Subcutaneous abdominal adipose tissue (tissue), 5 donors: ENCODE data around the gene SLC9C2.
"Not testable (repeated sequence)": the region's sequence is repeated elsewhere in the genome, so short reads cannot be mapped to it uniquely, and the experiment has no call there.

ENCODE experiments used
- H3K27ac ChIP-seq: one replicate; pipeline ENCODE4 v1.7.0; 2013; ENCODE audit warnings: low read depth, mild to moderate bottlenecking, inconsistent platforms, low read length, moderate library complexity
- H3K27me3 ChIP-seq, 5 donors: one replicate each; pipeline ENCODE4 v1.7.0; 2013; ENCODE audit warnings: low read length in 5 of 5, inconsistent platforms in 1 of 5; ENCODE audit not compliant: control insufficient read depth in 5 of 5, insufficient read depth in 4 of 5
- H3K36me3 ChIP-seq, 5 donors: one replicate each; pipeline ENCODE4 v1.7.0; 2013; ENCODE audit warnings: low read length in 5 of 5; ENCODE audit not compliant: control insufficient read depth in 5 of 5, insufficient read depth in 5 of 5
- H3K4me1 ChIP-seq, 5 donors: one replicate each; pipeline ENCODE4 v1.7.0; 2013; ENCODE audit warnings: low read length in 5 of 5, mild to moderate bottlenecking in 3 of 5, moderate library complexity in 1 of 5; ENCODE audit not compliant: control insufficient read depth in 5 of 5, insufficient read depth in 5 of 5
- H3K4me3 ChIP-seq, 5 donors: one replicate each; pipeline ENCODE4 v1.7.0; 2013; ENCODE audit warnings: low read length in 5 of 5, low read depth in 1 of 5
- H3K9ac ChIP-seq, 5 donors: one replicate each; pipeline ENCODE4 v1.7.0; 2013; ENCODE audit warnings: low read length in 5 of 5, mild to moderate bottlenecking in 4 of 5, moderate library complexity in 3 of 5
- H3K9me3 ChIP-seq, 5 donors: one replicate each; pipeline ENCODE4 v1.7.0; 2013; ENCODE audit warnings: low read length in 5 of 5; ENCODE audit not compliant: control insufficient read depth in 5 of 5
- donor health status: healthy.
- donor health status: healthy.
- donor health status: healthy.
- donor health status: healthy.
- donor health status: healthy.

SLC9C2 gene

DNA sequence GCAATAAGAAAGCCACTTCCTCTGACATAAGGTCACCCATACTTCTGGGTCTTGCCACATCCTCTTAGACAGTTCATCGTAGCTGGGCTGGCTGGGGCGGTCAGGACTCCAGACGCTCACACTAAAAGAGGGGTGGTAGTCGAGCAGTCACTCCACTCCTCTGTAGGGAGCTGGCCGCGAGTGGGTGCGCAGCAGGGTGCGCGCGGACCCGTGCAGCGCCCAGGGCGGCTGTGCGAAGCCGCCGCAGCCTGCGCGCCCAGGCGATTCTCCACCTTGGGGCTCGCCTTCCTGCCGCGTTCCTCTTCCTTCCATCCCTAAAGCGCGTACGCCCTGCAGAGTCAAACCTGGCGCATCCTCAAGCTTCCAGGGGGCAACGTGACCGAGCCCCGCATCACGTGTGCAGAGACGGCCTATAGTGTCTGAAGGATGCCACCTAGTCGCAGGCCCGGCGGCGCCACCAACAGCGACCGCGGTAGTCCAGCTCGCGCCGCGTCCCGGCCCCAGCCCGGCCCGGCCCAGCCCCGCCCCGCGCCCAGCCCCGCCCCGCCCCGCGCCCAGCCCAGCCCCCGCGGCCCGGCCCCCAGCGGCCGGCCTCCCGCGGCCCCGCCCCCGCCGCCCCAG, 126.1 kb downstream of the SLC9C2 start:
- Histone ChIP-seq H3K9me3 (no peaks in the 10 kb centered on the region), H3K36me3 (peaks cover 8 to 17% (median 9%) of the 10 kb centered on the region in 5 donors), H3K9ac (peak overlapping the region in 4 of 5 donors; percentile 21 to 86 (median 80)), H3K27me3 (no peaks in the 10 kb centered on the region), H3K4me1 (peaks cover 4 to 59% (median 49%) of the 10 kb centered on the region in 5 donors), H3K27ac (peak overlapping the region; percentile 97), H3K4me3 (peak overlapping the region; percentile 83 to 99 (median 95))

DNA sequence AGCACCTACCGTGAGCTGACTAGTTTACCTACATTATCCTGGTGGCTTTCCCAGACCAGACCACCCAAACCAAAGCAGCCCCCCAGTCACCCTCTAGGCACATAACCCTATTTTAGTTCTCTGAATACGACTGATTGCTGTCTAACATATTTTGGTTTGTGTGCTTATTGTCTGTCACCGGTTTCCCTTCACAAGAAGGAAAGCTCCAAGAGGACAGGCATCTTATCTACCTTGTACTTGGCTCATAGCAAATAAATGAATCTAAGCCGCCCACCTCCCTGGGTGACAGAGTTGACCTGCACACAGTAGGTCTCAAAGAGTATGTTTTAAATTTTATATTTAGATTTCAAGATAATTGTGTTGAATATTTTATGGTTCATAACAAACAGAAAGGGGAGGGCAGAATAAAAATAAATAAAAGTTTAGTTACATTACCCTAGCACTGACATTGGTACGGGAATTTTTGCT, 126.6 kb downstream of the SLC9C2 start:
- H3K9ac ChIP-seq: peak overlapping the region in 4 of 5 donors; percentile 21 to 86 (median 80)
- H3K27me3 ChIP-seq: no peaks in the 10 kb centered on the region
- peak overlapping the region; percentile 77 to 93 (median 86) for H3K4me3 ChIP-seq
- H3K27ac ChIP-seq: peak overlapping the region; percentile 80
- H3K4me1 ChIP-seq: peaks cover 4 to 55% (median 47%) of the 10 kb centered on the region in 5 donors
- no peaks in the 10 kb centered on the region for H3K9me3 ChIP-seq
- H3K36me3 ChIP-seq: peaks cover 2 to 11% (median 3%) of the 10 kb centered on the region in 5 donors

DNA sequence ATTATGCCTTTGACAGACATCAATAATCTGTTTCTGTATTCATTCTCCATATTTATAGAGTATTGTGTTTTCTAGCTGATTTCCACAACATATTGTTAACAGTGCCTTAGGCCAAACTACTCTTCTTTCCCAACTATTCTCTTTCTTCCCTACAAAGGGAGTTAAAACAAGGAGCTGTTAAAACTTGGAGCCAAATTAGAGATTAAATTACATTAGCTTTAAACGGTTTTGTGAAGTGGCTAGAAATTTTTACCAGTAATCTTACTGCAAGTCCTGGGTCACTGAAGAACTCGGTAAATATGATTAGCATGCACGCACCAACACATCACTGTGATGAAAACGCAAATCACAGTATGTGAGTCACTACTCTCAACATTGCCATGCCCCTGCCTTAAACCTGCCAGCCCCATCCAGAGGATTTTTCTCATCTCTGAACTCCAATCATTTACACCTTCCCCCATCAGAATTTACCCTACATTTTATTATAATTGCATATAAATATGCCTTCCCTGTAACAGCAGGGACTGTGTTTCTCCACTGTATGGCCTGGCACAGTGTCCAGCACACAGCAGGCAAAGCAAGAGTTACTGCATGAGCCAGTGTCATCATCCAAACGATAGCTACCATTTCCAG, 127.2 kb downstream of the SLC9C2 start:
- Histone ChIP-seq H3K4me3 (peak overlapping the region; percentile 8 to 93 (median 86)), H3K9ac (peak overlapping the region in 4 of 5 donors; percentile 58 to 86 (median 80)), H3K9me3 (peaks cover 0 to 3% (median 0%) of the 10 kb centered on the region in 5 donors), H3K27me3 (no peaks in the 10 kb centered on the region), H3K4me1 (peaks cover 4 to 49% (median 44%) of the 10 kb centered on the region in 5 donors), H3K27ac (peak overlapping the region; percentile 80), H3K36me3 (peaks cover 0 to 6% (median 0%) of the 10 kb centered on the region in 5 donors)

DNA sequence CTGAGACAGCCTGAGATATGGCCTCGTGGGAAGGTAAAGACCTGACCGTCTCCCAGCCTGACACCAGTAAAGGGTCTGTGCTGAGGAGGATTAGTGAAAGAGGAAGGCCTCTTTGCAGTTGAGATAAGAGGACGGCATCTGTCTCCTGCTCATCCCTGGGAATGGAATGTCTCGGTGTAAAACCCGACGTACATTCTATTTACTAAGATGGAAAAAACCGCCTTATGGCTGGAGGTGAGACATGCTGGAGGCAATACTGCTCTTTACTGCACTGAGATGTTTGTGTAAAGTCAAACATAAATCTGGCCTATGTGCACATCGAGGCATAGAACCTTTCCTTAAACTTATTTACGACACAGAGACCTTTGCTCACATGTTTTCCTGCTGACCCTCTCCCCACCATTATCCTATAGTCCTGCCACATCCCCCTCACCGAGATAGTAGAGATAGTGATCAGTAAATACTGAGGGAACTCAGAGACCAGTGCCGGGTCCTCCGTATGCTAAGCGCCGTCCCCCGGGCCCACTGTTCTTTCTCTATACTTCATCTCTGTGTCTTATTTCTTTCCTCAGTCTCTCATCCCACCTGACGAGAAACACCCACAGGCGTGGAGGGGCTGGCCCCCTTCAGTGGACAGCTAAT, 128.0 kb downstream of the SLC9C2 start:
- peak overlapping the region; percentile 17 for H3K27ac ChIP-seq
- H3K36me3 ChIP-seq, H3K4me3 ChIP-seq, H3K9me3 ChIP-seq, H3K27me3 ChIP-seq: not testable (repeated sequence)
- H3K9ac ChIP-seq: peak overlapping the region in 2 of 5 donors; percentile 31 to 58
- H3K4me1 ChIP-seq: peaks cover 2 to 42% (median 38%) of the 10 kb centered on the region in 5 donors

DNA sequence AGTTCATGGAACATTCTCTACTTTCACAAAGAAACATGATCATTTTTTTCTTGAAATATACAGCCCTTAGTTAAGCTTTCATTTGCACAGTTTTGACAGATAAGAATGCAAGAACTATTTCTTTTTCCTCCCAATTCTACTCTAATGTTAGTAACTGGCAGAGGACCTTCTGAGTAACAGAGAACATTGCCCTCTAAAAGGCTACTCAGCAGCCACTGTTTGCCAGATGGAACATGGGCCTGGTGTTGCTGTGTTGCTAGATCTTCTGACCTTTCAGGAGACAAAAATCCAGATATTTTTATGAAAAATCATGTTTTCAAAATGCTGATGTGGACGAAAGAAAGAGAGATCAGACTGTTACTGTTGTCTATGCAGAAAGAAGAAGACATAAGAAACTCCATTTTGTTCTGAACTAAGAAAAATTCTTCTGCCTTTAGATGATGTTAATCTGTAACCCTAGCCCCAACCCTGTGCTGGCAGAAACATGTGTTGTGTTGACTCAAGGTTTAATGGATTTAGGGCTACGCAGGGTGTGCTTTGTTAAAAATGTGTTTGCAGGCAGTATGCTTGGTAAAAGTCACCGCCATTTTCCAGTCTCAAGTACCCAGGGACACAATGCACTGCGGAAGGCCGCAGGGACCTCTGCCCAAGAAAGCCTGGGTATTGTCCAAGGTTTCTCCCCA, 128.6 kb downstream of the SLC9C2 start:
- no peaks in the 10 kb centered on the region for H3K27me3 ChIP-seq
- no peak overlapping the region for H3K9ac ChIP-seq
- H3K4me3 ChIP-seq: no peak overlapping the region
- peaks cover 2 to 35% (median 32%) of the 10 kb centered on the region in 5 donors for H3K4me1 ChIP-seq
- peaks cover 0 to 5% (median 0%) of the 10 kb centered on the region in 5 donors for H3K9me3 ChIP-seq
- H3K36me3 ChIP-seq: no peaks in the 10 kb centered on the region
- H3K27ac ChIP-seq: no peak overlapping the region

DNA sequence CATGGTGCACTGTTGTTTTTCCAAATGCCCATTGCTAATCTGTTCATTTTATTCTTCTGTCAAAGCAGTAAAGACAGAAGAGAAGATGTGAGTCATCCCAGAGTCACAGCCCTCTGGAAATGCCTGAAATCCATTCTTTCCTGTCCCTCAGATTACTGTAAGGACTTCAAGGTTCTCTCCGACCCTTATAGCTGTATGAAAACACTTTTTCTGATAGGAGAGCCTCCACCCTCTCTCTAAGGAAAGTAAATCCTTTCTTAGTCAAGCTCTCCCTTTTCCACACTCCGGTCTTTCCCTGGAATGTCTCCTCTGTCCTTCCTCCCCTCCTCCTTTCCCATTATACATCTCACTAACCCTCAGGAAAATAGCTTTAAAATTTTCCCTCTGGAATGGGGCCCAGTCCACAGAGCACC, 129.3 kb downstream of the SLC9C2 start:
- H3K9ac ChIP-seq: peak overlapping the region in 1 of 5 donors; percentile 35
- peaks cover 0 to 5% (median 0%) of the 10 kb centered on the region in 5 donors for H3K9me3 ChIP-seq
- no peaks in the 10 kb centered on the region for H3K27me3 ChIP-seq
- no peak overlapping the region for H3K4me3 ChIP-seq
- no peaks in the 10 kb centered on the region for H3K36me3 ChIP-seq
- no peak overlapping the region for H3K27ac ChIP-seq
- H3K4me1 ChIP-seq: peaks cover 2 to 29% (median 25%) of the 10 kb centered on the region in 5 donors

DNA sequence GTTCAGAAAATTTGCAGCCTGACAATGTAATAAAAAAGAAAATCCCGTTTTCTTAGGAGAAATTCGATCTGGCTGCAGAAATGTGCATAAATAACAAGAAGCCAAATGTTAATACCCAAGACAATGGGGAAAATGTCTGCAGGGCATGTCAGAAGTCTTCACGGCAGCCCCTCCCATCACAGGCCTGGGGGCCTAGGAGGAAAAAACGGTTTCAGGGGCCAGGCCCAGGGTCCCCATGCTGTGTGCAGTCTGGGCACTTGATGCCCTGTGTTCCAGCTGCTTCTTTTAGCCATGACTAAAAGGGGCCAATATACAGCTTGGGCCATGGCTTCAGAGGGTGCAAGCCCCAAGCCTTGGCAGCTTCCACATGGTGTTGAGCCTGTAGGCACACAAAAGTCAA, 132.3 kb downstream of the SLC9C2 start:
- Histone ChIP-seq H3K9me3 (peaks cover 0 to 9% (median 0%) of the 10 kb centered on the region in 5 donors), H3K9ac (no peak overlapping the region), H3K4me3 (no peak overlapping the region), H3K27me3 (no peaks in the 10 kb centered on the region), H3K27ac (no peak overlapping the region), H3K4me1 (peaks cover 0 to 9% (median 2%) of the 10 kb centered on the region in 5 donors), H3K36me3 (no peaks in the 10 kb centered on the region)

DNA sequence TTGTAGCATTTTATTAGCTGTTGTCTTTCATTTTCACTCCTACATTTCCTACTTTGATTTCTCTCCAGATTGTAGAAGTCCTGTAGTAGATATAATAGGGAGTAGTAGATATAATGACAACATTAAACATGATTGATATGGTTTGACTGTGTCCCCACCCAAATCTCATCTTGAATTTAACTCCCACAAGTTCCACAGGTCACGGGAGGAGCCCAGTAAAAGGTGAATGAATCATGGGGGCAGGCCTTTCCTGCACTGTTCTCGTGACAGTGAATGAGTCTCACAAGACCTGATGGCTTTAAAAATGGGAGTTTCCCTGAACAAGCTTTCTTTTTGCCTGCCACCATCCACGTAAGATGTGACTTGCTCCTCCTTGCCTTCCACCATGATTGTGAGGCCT, 133.2 kb downstream of the SLC9C2 start:
- no peaks in the 10 kb centered on the region for H3K27me3 ChIP-seq
- H3K9me3 ChIP-seq: peaks cover 0 to 9% (median 0%) of the 10 kb centered on the region in 5 donors
- H3K27ac ChIP-seq: no peak overlapping the region
- no peak overlapping the region for H3K9ac ChIP-seq
- H3K4me1 ChIP-seq: peaks cover 0 to 2% (median 0%) of the 10 kb centered on the region in 5 donors
- H3K36me3 ChIP-seq: no peaks in the 10 kb centered on the region
- H3K4me3 ChIP-seq: no peak overlapping the region

DNA sequence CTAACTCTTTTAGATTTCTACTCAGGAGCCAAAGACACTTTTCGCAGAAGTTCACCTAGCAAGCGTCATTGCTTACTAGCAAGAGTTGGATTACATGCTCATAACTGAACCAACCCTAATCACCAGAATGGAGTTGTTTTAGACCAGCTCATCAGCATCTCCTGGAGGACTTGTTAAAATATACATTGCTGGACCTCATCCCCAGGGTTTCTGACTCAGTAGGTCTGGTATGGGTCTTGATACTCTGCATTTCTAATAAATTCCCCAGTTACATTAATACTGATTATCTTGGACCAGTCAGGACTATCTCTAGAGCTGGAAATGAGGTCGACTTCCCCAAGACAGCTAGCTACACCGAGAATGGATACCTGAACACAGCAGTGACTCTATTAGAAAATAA, 135.4 kb downstream of the SLC9C2 start:
- H3K27ac ChIP-seq: no peak overlapping the region
- H3K27me3 ChIP-seq: no peaks in the 10 kb centered on the region
- H3K9ac ChIP-seq: no peak overlapping the region
- no peak overlapping the region for H3K4me3 ChIP-seq
- no peaks in the 10 kb centered on the region for H3K4me1 ChIP-seq
- no peaks in the 10 kb centered on the region for H3K36me3 ChIP-seq
- peaks cover 0 to 17% (median 4%) of the 10 kb centered on the region in 5 donors for H3K9me3 ChIP-seq
